ENCODE results near the gene ENDOU.

Gene ENDOU

DNA sequence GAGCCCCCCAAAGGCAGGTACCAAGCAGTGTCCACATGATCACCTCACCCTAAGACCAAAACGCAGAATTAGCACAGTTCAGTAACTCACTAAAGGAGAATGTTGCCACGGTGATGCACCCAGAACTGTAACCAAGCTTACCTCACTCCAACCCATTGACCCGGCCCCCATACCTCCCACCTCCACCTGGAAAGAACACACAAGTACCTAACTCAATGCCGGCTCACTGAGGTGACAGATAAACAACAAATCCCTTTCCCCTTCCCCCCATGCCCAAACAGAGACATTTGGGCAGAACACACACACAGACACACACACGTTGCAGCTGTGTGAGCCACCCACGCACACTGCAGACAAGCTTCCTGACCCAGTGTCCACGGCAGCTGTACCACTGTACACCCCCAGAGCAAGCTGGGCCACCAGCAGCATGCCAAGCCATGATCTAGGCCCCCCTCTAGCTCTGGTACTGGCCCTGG, 32.1 kb upstream of the ENDOU start:
- no peak for DNase-seq

DNA sequence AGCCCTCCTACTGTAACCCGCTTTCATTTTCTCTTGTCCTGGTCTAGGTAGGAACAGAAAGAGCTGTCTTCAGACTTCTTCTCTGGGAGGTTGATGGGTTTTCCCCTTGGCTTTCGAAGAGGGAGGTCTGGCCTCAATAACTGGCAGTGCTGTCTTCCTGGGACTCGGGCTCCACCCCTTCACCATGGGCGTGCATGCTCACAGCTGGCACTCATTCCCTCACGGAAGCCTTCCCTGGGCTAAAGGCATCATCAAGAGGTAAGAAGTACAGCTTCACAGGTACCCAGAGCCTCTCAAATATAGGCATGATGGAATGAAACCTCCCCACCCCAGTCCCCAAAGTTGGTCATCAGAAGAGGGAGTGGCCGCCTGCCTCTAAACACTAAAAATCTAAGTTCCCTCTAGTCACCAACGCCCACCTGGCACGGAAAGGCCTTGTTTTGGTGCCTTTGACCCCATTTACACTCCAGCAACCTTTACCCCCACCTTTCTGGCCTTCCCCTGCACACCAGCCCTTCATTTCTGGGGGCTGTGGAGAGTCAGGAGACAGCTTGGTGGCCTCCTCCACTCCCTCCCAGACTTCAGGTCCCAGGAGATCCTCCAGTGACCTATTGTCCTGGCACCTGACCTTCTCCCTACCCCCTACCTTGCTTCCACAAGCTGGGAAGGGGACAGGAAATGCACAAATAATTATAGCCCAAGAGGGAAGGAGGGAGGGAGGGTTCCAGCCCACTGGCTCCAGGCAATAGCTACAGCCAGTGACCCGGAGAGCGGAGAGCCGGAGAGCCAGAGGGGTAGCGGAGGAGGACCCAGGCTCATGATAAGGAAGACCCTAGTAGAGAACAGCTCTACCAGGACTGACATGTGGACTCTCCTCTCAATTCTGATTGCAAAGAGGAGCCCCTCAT, 30.6 kb upstream of the ENDOU start:
- DNase-seq, result peak; percentile 17

DNA sequence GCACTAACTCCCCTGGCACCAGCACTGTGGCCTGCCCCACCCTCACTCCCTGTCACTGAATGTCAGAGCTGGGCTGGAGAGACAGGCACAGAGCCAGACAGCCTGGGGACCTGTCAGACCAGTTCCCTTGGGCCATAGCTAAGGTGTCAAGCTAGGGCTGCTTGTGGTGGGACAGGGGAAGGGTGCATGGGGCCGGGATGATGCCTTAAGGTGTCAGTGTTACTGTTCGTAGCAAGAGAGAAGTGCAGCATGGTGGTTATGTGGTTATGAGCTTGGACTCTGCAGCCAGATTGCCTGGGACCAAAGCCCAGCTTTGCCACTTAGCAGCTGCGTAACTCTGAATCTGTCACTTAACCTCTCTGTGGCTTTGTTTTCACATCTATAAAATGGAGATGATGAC, 29.6 kb upstream of the ENDOU start:
- no peak for DNase-seq

DNA sequence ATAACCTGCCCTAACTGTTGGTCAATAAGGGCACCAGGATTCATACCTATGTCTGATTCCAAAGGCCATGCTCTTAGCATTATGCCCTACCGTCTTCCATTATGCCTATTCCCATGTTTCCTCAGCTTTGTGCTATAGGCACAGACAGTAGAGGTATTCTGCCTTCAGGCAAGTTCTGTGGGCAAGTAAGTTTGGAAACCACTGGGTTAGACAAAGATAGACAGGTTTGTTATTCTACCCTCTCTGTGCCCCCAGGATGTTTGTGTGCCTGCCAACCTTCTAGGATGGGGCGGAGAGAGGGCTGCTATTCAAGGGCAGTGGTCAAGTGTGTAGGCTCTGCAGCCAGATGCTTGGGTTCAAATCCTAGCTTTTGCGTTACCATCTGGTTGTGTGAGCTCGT, 28.8 kb upstream of the ENDOU start:
- no peak for DNase-seq

DNA sequence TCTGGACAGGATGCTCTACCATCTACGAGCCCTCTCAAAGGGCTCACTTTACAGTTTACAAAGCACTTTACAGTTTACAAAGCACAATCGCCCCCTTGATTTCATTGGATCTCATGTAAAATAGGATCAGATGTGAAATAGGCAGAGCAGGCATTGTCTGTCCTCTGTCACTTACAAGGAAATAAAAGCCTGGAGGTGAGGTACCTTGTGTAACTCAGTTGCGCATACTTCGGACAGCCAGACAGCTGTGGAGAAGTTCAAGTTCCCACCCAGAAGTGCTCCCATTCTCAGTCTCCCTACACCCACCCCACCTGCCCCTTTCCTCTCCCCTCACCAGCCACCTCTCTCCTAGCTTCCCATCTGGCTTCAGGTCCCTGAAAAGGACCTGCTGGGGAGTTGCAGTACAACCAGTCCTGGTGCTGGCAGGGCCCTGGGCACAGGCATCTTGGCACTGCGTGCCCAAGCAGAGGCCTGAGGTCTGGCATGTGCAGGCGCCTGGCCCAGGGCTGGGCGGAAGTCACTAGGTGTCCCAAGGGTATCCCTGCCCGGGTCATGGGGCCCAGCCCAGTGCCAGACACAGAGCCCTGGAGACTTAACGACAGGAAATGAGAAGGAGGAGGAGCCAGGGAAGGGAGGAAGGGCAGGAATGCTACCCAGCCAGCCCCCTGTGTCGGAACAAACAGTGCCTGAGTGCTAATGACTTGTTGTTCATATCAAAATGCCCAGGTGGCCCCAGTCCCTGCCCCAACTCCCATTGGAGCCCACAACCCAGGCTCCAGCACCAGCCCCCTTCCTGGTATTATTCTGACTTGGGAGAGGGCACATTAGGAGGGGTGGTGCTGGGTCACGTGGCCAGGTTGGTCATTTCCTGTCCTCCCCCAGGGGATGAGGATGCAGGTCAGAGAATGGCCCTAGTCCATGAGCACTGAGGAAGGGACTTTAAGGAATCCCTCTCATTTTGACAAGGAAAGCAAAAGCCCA, 28.0 kb upstream of the ENDOU start:
- DNase-seq, result no peak

DNA sequence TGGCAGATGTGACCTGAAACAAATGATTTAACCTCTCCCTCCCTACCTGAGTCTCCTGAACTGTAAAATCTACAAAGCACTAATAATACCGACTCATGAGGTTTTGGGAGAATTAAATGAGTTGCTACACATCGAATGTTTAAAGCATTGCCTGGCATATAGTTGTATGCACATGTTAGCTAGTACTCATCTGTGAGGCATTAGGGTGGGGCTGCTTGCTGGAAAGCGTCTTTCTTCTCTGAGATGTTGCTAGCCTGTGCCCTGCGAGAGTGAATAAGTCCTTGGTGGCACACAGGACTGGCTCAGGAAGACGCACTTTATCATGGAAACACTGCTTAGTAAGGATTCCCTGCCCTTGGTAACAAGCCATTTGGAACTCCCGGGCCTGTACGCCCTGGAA, 27.3 kb upstream of the ENDOU start:
- no peak for DNase-seq

DNA sequence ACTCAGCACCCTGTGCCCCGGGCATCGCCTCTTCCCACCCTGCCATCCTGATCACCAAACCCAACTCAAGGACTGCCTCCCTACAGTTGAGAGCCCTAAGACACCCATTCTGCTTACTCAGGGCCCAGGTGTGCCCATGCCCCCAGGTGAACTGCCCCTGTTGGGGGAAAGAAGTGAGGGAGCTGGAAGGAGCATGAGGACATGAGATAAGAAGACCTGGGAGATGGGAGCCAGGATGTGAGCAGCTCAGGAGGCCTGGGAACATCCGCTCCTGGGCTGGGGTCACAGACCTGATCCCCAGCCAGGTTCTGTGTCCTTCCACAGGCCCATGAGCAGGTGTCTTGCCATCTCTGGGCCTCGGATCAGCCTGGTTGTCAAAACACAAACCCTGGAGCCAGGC, 26.8 kb upstream of the ENDOU start:
- no peak for DNase-seq

DNA sequence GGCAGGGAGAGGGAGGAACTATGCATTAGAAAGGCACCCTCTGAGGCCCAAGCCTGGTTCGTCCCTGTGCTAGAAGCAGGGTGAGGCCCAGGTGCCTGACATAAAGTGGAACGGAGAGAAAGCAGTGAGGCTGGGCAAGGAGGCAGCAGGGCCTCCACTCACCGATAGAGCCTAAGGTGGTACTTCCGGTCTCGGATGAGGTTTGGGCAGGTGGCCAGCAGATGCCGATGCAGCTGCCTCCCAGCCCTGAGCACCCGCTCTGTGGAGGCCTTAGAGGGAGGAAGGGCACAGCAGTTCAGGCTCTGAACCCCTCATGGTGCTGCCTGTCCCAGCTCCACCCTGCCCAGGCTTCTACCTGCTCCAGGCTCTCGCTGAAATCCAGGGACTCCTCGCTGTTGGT, 26.3 kb upstream of the ENDOU start:
- no peak for DNase-seq

DNA sequence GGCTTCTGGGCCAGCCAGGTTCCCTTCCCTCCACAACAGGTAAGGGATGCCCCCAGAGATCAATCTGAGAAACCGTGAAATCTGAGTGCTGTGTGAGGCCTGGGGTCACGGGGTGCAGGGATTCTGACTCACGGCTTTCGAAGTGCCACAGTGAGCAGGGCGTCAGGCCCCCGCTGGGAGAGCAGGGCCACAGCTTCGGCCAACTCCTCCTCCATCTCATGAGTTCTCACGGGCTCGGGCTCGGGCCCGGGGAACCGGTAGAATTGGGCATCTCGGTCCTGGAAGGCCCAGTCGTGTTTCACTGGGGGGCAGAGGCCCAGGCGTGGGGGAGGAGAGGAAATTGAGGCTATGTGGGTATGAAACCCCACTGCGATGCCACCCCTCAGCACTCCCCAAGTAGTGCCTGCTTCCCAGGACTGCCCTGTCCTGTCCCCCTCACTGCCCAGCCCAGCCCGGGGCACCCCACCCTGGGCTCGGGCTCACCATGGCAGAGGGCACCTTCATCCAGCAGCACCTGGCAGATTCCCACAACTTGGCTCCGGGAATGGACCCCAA, 25.7 kb upstream of the ENDOU start:
- no peak for DNase-seq

DNA sequence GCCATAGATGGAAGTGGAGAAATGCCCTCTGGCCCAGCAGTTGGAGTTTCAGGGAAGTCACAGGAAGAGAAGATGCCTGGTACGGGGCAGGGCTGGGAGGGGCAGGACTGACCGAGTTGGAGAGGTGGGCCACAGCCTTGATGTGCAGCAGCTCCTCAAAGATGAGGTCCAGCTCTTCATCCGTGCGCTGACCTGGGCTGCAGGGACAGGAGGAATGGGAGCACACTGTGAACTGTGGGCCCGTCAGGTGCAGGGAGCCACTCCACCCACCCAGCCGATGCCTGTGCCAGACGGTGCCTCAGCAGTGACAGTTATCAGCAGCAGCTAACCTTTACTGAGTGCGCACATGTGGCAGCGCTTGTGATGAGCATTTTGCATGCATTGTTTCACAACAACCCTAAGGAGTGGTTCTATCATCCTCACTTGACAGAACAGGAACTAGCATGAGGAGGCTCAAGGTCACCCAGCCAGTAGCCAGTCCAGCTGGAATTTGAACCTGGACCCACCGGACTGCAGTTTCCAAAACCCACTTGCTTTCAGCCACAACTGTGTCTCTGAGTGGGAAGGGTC, 25.0 kb upstream of the ENDOU start:
- DNase-seq, result no peak

DNA sequence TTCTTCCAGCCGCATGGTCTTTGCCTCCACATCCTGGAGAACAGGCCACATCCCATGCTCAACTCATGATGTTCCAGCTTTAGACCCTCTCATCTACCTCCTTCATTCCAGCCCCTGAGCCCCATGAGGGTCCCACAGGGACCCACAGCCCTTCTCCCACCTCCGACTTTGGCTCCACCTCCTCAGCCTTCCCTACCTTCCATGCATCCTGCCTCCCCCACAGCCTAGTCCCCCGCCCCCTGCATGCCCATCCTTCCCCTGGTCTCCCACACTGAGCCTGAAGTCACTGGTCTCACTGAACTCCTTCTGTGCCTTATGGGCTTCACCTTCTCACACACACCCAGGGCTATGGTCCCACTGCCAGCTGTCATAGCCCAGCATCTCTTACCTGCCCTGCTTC, 23.6 kb upstream of the ENDOU start:
- DNase-seq, result no peak

DNA sequence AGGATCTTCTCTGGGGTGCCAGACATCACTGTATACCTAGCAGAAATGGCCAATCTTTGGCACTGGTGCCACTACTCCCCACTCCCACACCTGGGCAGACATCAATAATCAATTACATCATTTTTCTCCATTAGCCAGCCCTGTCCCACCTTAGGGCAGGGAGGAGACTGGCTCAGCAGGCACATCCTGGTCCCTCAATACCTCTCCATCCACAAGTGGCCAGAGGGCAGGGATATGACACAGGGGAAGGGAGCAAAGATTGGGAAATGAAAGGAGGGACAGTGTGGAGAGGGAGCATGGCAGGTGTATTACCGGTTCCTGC, 23.2 kb upstream of the ENDOU start:
- DNase-seq, result no peak

DNA sequence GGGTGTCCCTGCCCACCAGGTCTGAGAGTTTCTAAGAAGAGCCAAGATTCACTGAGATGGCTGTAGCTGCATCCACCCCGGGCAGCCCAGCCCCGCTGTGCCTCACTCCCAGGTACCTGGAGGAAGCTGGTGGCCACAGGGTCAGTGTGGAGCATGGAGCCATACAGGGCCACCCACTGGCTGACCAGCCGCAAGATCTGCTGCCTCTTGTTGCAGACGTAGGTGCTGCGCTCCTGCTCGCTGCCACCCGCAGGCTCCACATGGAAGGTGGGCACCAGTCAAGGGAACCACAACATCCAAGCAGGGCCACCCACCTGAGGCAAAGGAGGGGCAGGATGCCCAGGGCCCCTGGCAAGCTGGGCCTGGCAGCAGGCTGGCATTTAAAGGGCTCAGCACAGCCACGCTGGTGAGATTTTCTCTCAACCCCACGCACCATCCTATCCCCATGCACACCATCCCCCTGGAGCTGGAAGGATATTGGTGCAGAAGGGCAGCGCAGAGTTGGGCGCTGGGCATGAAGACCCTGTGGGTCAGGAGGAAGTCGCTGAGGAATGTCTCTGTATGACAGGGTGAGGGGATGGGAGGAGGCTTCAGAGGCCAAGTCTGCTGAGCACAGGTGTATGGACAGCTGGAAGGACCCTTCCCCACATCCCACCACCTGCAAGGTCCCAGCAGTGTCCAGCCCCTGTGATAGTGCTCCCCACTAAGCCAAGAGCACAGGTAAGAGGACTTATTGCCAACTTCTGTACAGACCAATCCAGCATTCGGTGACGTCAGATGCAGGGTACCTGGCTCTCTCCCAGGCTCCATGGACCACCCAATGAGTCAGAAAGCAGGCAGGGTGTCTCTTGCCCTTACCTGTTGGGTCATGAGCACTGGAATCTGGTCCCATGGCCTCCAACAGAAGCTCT, 22.6 kb upstream of the ENDOU start:
- DNase-seq, result no peak

DNA sequence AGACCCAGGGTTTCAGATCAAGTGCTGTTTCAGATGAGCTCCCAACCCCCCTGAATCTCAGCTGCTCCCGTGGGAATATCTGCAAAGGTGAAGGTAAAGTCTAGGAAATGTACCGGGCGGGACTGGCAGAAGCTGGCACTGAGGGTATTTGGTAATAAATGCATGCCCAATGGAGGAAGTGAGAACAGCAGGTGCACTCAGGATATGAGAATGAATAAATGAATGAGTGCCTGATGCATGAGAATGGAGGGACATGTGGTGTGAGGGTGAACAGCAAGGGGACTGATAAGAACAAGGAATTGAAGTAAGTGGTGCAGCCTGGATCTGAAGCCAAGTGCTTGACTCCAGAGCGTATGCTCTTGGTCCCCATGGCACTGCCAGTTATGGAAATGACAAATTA, 21.8 kb upstream of the ENDOU start:
- no peak for DNase-seq

DNA sequence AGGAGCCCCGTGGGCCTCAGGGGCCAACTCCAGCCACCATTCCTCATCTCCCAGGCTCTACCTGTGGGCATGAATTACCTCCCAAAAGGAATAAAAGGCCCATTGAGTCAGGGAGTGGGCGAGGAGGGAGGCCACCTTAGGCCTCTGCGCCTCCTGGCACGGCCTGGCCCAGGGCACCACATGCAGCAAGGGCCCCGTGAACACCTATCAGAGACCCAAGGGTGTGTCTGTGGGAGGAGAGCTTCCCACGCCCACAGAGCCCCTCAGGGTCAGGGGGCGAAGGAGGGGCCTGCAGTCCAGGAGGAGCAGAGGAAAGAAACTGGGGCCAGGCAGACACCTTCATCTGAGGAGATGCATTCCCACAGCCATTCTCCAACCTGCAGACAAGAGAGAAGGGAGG, 21.2 kb upstream of the ENDOU start:
- no peak for DNase-seq

DNA sequence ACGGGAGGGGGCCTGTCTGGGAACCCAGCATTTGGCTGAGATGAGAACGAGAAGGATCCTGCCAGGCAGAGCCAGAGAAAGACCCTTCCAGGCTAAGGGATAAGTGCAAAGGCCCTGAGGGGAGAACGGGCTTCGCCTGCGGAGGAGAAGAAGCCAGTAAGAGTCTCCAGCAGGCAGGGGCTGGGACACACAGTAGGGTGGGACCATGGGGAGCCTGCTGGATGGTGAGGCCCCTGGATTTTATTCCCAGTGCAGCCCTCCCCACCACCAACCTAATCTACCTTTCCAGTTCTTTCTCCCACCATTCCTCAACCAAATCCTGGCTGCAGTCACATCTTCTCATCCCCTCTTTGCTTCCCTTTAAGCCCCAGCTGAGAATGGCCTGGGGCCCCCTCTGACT, 20.8 kb upstream of the ENDOU start:
- no peak for DNase-seq

DNA sequence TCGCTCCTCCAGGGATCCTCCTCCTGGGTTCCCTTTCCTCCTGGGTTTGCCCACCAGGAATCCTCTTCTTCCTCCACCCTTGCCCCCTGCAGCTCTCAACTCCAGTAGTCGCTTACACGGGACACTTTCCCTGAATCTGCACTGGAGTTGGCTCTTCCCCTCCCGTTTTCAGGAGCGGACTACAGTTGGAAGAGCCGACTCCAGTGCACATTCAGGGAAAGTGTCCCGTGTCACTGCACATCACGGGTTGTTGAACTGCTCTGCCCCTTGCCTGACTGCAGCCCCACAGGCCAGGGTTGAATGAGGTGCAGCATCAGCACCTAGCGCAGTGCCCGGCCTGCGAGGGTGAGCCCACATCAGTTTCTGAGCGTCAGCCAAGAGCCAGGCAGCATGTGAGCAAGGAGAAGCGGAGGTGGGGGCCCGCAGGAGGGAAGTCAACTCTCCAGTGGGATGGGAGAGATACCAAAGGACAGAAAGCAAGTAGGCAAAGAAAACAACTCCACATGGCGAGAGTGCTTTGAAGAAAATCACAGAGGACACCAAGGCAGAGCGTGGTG, 20.3 kb upstream of the ENDOU start:
- DNase-seq, result no peak

DNA sequence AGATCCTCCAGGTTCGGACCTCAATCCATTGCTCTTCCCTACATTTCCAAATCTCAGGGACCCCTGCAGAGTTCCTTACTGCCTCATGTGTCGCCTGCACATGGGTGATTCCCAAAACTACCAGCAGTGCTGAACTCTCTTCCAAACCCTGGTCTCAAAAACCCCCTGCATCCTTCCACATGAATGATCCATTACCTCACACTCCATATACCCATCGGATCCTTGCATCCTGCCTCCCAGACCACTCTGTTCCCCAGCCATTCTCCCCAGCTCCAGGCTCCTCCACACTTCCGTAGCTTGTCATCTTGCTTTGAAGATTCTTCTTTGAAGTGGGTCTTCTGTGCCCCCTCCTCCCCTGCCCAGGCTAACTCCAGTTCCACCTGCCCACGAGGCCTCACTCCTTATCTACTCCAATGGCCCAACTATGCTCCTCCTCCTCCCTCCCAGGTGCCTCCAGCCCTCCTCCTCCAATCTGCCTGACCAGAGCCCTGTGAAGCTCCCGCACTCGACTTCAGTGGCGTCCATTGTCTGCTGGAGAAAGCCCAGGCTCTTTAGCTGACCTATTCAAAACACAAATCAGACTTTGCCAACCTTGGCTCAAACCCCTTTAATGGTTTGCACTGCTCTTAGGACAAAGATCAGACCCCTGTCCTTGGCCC, 19.6 kb upstream of the ENDOU start:
- no peak for DNase-seq

DNA sequence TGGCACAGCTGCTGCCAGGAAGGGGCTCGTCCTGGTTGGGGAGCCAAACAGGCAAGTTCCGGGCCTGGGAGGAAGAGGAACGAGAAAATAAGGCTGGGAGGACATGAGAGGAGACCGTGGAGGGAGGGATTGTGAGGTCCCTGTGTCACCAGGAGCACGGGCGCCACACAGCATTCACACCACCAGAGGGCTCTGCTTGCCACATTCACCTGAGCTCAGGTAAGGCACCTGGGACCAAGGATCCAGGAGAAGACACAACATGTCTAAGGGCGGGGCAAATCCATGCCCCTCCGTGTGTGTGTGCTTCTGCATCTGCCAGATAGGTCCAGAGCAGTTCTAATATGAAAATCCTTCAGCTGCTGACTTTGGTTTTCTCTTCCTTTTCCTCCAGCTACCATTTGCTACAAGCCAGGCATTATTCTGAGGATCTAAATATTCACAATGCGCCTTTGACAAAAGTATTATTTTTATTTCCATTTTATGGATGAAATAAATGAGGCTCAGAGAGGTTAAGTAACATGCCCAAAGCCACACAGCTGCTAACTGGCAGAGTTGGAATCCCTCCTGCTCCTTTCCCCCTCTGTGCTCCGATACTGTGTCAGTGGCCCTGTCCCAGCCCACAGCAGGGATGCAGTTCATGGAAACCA, 18.8 kb upstream of the ENDOU start:
- DNase-seq, result no peak

DNA sequence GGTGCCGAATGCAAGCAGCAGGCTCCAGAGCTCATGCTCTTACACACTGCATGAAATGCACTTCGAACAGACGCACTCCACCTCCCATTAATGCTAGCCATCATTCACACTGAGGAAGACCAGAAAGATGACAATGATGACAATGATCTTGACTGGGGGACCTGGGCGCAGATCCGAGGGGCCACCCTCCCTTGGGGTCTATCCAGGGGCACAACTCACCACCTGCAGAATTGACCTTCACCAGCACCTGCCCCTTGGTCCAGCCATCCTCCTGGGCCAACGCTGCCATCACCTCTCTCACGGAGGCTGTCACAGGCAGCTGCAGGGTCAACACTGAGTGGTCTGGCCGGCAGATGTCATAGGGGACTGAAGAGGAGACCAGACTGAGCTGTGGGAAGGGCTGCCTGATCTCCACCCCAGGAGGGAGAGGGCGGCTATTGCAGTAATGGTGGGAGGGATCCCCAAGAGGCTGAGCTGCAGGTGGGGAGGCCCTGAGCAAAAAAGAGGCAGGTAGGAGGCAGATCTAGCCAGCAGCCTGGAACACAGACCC, 18.1 kb upstream of the ENDOU start:
- no peak for DNase-seq

Data from kidney glomerular epithelial cell (primary cell).